ENCODE data around the gene CHRNA1.
"Not testable (repeated sequence)": the region's sequence is repeated elsewhere in the genome, so short reads cannot be mapped to it uniquely, and the experiment has no call there.

CHRNA1 gene

GRCh38 chr2:174709416-174710004 is 54.8 kb downstream of the CHRNA1 start:
- not testable (repeated sequence) for DNase-seq

GRCh38 chr2:174708713-174709112 is 55.6 kb downstream of the CHRNA1 start:
- DNase-seq, result no peak

- no peak for DNase-seq
These were observed 59.0 kb downstream of the CHRNA1 start for GRCh38 chr2:174705321-174705720.

- DNase-seq, result no peak
These were observed 59.6 kb downstream of the CHRNA1 start for GRCh38 chr2:174704642-174705041.

GRCh38 chr2:174704061-174704460 is 60.2 kb downstream of the CHRNA1 start:
- DNase-seq, result no peak

- no peak for DNase-seq
These were observed 60.8 kb downstream of the CHRNA1 start for GRCh38 chr2:174703430-174703829.

GRCh38 chr2:174702541-174702940 is 61.7 kb downstream of the CHRNA1 start:
- DNase-seq, result no peak

- peak; percentile 98 for DNase-seq
These were observed 64.1 kb downstream of the CHRNA1 start for GRCh38 chr2:174699993-174700766.
